HEK293 (cell line): Measurements from ENCODE around the gene HCFC1.
A peak's percentile ranks its signal among the peaks of the same experiment; 100 is the strongest.

ENCODE experiments used
- EGR2 ChIP-seq: fragments of 450-650 bp; formaldehyde crosslinking; IDR thresholded peaks from 2 replicates; pipeline ENCODE4 v1.5.1; 2016; ENCODE audit warnings: low read depth, missing biosample characterization, missing genetic modification characterization
- GLI4 ChIP-seq: fragments of 450-650 bp; formaldehyde crosslinking; IDR thresholded peaks from 2 replicates; pipeline ENCODE4 v1.5.1; 2016; ENCODE audit warnings: missing biosample characterization, missing genetic modification characterization
- GLIS1 ChIP-seq: fragments of 450-650 bp; formaldehyde crosslinking; IDR thresholded peaks from 2 replicates; pipeline ENCODE4 v1.5.1; 2016; ENCODE audit warnings: missing biosample characterization, missing genetic modification characterization
- INSM2 ChIP-seq: fragments of 450-650 bp; formaldehyde crosslinking; IDR thresholded peaks from 2 replicates; pipeline ENCODE4 v1.5.1; 2016; ENCODE audit warnings: missing biosample characterization, missing genetic modification characterization
- KLF8 ChIP-seq: fragments of 450-650 bp; formaldehyde crosslinking; IDR thresholded peaks from 2 replicates; pipeline ENCODE4 v1.5.1; 2016; ENCODE audit warnings: missing biosample characterization, missing genetic modification characterization
- SETDB1 ChIP-seq: IDR thresholded peaks from one replicate; pipeline ENCODE4 v1.6.1; 2017; ENCODE audit warnings: mild to moderate bottlenecking, low read length, moderate library complexity, mixed read lengths; ENCODE audit not compliant: insufficient read length
- SP2 ChIP-seq: fragments of 450-650 bp; formaldehyde crosslinking; IDR thresholded peaks from 2 replicates; pipeline ENCODE4 v1.5.1; 2016; ENCODE audit warnings: missing biosample characterization, missing genetic modification characterization
- SP3 ChIP-seq: fragments of 450-650 bp; formaldehyde crosslinking; IDR thresholded peaks from 2 replicates; pipeline ENCODE4 v1.5.1; 2016; ENCODE audit warnings: missing biosample characterization, missing genetic modification characterization
- TRIM28 ChIP-seq: IDR thresholded peaks from 2 replicates; pipeline ENCODE4 v1.6.1; 2011; ENCODE audit warnings: low read length, control low read depth, borderline replicate concordance
- YY2 ChIP-seq: fragments of 450-650 bp; formaldehyde crosslinking; IDR thresholded peaks from 2 replicates; pipeline ENCODE4 v1.5.1; 2016; ENCODE audit warnings: missing biosample characterization, missing genetic modification characterization
- ZBTB17 ChIP-seq: fragments of 450-650 bp; formaldehyde crosslinking; IDR thresholded peaks from 2 replicates; pipeline ENCODE4 v1.5.1; 2016; ENCODE audit warnings: missing biosample characterization, missing genetic modification characterization
- ZFP41 ChIP-seq: fragments of 450-650 bp; formaldehyde crosslinking; IDR thresholded peaks from 2 replicates; pipeline ENCODE4 v1.5.1; 2016; ENCODE audit warnings: missing biosample characterization, missing genetic modification characterization, borderline replicate concordance
- ZFP69B ChIP-seq: fragments of 450-650 bp; formaldehyde crosslinking; IDR thresholded peaks from 2 replicates; pipeline ENCODE4 v1.5.1; 2016; ENCODE audit warnings: missing biosample characterization, missing genetic modification characterization
- ZNF132 ChIP-seq: fragments of 450-650 bp; formaldehyde crosslinking; IDR thresholded peaks from 2 replicates; pipeline ENCODE4 v1.5.1; 2017; ENCODE audit warnings: missing biosample characterization, missing genetic modification characterization, borderline replicate concordance
- ZNF138 ChIP-seq: fragments of 450-650 bp; formaldehyde crosslinking; IDR thresholded peaks from 2 replicates; pipeline ENCODE4 v1.5.1; 2016; ENCODE audit warnings: missing biosample characterization, missing genetic modification characterization, borderline replicate concordance
- ZNF2 ChIP-seq: fragments of 450-650 bp; formaldehyde crosslinking; IDR thresholded peaks from 2 replicates; pipeline ENCODE4 v1.5.1; 2016; ENCODE audit warnings: missing biosample characterization, missing genetic modification characterization
- ZNF280C ChIP-seq: fragments of 450-650 bp; formaldehyde crosslinking; IDR thresholded peaks from 2 replicates; pipeline ENCODE4 v1.5.1; 2016; ENCODE audit warnings: missing biosample characterization, missing genetic modification characterization
- ZNF404 ChIP-seq: fragments of 450-650 bp; formaldehyde crosslinking; IDR thresholded peaks from 2 replicates; pipeline ENCODE4 v1.5.1; 2017; ENCODE audit warnings: missing biosample characterization, missing genetic modification characterization
- ZNF501 ChIP-seq: fragments of 450-650 bp; formaldehyde crosslinking; IDR thresholded peaks from 2 replicates; pipeline ENCODE4 v1.5.1; 2016; ENCODE audit warnings: missing biosample characterization, missing genetic modification characterization
- ZNF585B ChIP-seq: fragments of 450-650 bp; formaldehyde crosslinking; IDR thresholded peaks from 2 replicates; pipeline ENCODE4 v1.5.1; 2016; ENCODE audit warnings: missing biosample characterization, missing genetic modification characterization
- ZNF629 ChIP-seq: fragments of 450-650 bp; formaldehyde crosslinking; IDR thresholded peaks from 2 replicates; pipeline ENCODE4 v1.5.1; 2017; ENCODE audit warnings: missing biosample characterization, missing genetic modification characterization
- ZNF660 ChIP-seq: fragments of 450-650 bp; IDR thresholded peaks from 2 replicates; pipeline ENCODE4 v1.5.1; 2018; ENCODE audit warnings: missing biosample characterization, mild to moderate bottlenecking, missing genetic modification characterization
- ZNF670 ChIP-seq: fragments of 450-650 bp; formaldehyde crosslinking; IDR thresholded peaks from 2 replicates; pipeline ENCODE4 v1.5.1; 2016; ENCODE audit warnings: missing biosample characterization, missing genetic modification characterization, low read depth
- ZNF692 ChIP-seq: fragments of 450-650 bp; formaldehyde crosslinking; IDR thresholded peaks from 2 replicates; pipeline ENCODE4 v1.5.1; 2016; ENCODE audit warnings: missing biosample characterization, missing genetic modification characterization
- ZNF792 ChIP-seq: fragments of 450-650 bp; formaldehyde crosslinking; IDR thresholded peaks from 2 replicates; pipeline ENCODE4 v1.5.1; 2016; ENCODE audit warnings: missing biosample characterization, missing genetic modification characterization
- ZSCAN16 ChIP-seq: fragments of 450-650 bp; formaldehyde crosslinking; IDR thresholded peaks from 2 replicates; pipeline ENCODE4 v1.5.1; 2016; ENCODE audit warnings: missing biosample characterization, missing genetic modification characterization
- ZSCAN30 ChIP-seq: fragments of 450-650 bp; IDR thresholded peaks from 2 replicates; pipeline ENCODE4 v1.5.1; 2018; ENCODE audit warnings: missing biosample characterization, mild to moderate bottlenecking, missing genetic modification characterization, moderate library complexity
- TF ChIP-seq, protein P1 (sequence below): fragments of 450-650 bp; formaldehyde crosslinking; conservative IDR thresholded peaks from 2 replicates; pipeline ENCODE4 v1.5.1; 2016; ENCODE audit warnings: low read depth, missing biosample characterization, missing genetic modification characterization
- TF ChIP-seq, protein P2 (sequence below): fragments of 450-650 bp; formaldehyde crosslinking; IDR thresholded peaks from 2 replicates; pipeline ENCODE4 v1.5.1; 2016; ENCODE audit warnings: missing biosample characterization, missing genetic modification characterization

Gene HCFC1

GRCh38 chrX:153947009-153947769 lies 24.4 kb downstream of the HCFC1 start (continued):
- TF ChIP-seq ZNF280C (no peak), EGR2 (0 out of 2 replicates have a peak, but pooled peaks have one; percentile 6), GLI4 (no peak), SP3 (tag by site-specific recombination) (no peak; the same call in 1 of the 2 replicates), ZNF404 (tag by site-specific recombination) (no peak), GLIS1 (no peak), ZNF660 (no peak; the same call in 1 of the 2 replicates), SETDB1 (no peak), ZFP69B (no peak), ZSCAN30 (tag by site-specific recombination) (peak; percentile 74; the same call in 1 of the 2 replicates), ZNF585B (tag by site-specific recombination) (no peak), KLF8 (tag by site-specific recombination) (0 out of 2 replicates have a peak, but pooled peaks have one; percentile 31), TRIM28 (no peak), ZNF692 (no peak), ZBTB17 (tag by site-specific recombination) (peak; percentile 43; the same call in 1 of the 2 replicates), ZNF132 (no peak), ZNF670 (no peak), ZNF138 (tag by site-specific recombination) (no peak), ZNF2 (peak; percentile 30; the same call in 1 of the 2 replicates), ZSCAN16 (tag by site-specific recombination) (no peak), ZNF629 (tag by site-specific recombination) (peak; percentile 50), YY2 (tag by site-specific recombination) (no peak), ZNF792 (tag by site-specific recombination) (no peak), ZNF501 (tag by site-specific recombination) (no peak), ZFP41 (tag by site-specific recombination) (no peak), INSM2 (peak; percentile 28; the same call in 1 of the 2 replicates), SP2 (tag by site-specific recombination) (no peak)
- TF ChIP-seq, protein P1, sequence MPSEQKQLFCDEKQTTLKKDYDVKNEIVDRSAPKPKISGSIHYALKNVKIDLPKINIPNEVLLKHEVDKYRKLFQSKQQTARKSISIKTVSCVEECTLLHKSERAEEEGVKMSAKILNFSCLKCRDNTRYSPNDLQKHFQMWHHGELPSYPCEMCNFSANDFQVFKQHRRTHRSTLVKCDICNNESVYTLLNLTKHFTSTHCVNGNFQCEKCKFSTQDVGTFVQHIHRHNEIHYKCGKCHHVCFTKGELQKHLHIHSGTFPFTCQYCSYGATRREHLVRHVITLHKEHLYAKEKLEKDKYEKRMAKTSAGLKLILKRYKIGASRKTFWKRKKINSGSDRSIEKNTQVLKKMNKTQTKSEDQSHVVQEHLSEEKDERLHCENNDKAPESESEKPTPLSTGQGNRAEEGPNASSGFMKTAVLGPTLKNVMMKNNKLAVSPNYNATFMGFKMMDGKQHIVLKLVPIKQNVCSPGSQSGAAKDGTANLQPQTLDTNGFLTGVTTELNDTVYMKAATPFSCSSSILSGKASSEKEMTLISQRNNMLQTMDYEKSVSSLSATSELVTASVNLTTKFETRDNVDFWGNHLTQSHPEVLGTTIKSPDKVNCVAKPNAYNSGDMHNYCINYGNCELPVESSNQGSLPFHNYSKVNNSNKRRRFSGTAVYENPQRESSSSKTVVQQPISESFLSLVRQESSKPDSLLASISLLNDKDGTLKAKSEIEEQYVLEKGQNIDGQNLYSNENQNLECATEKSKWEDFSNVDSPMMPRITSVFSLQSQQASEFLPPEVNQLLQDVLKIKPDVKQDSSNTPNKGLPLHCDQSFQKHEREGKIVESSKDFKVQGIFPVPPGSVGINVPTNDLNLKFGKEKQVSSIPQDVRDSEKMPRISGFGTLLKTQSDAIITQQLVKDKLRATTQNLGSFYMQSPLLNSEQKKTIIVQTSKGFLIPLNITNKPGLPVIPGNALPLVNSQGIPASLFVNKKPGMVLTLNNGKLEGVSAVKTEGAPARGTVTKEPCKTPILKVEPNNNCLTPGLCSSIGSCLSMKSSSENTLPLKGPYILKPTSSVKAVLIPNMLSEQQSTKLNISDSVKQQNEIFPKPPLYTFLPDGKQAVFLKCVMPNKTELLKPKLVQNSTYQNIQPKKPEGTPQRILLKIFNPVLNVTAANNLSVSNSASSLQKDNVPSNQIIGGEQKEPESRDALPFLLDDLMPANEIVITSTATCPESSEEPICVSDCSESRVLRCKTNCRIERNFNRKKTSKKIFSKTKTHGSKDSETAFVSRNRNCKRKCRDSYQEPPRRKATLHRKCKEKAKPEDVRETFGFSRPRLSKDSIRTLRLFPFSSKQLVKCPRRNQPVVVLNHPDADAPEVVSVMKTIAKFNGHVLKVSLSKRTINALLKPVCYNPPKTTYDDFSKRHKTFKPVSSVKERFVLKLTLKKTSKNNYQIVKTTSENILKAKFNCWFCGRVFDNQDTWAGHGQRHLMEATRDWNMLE (tag by site-specific recombination): no peak
- TF ChIP-seq, protein P2, sequence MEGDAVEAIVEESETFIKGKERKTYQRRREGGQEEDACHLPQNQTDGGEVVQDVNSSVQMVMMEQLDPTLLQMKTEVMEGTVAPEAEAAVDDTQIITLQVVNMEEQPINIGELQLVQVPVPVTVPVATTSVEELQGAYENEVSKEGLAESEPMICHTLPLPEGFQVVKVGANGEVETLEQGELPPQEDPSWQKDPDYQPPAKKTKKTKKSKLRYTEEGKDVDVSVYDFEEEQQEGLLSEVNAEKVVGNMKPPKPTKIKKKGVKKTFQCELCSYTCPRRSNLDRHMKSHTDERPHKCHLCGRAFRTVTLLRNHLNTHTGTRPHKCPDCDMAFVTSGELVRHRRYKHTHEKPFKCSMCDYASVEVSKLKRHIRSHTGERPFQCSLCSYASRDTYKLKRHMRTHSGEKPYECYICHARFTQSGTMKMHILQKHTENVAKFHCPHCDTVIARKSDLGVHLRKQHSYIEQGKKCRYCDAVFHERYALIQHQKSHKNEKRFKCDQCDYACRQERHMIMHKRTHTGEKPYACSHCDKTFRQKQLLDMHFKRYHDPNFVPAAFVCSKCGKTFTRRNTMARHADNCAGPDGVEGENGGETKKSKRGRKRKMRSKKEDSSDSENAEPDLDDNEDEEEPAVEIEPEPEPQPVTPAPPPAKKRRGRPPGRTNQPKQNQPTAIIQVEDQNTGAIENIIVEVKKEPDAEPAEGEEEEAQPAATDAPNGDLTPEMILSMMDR (tag by site-specific recombination): peak; percentile 96
